HCT116 (cell line): Measurements from ENCODE around the gene ATP2B1. TPM values are rescaled to one million over a fixed set of nuclear protein-coding genes. Genes with fewer than 3 reads are reported as not detected.

Source experiments
- ATAC-seq: fragments of 200-7000 bp; cut with Tn5 transposase; 2 replicates; pipeline ENCODE4 v1.9.1; 2020; ENCODE audit warnings: mild to moderate bottlenecking, moderate library complexity
- BruUV-seq: library from RNA; stranded (reverse); fragments of 400-500 nt; replicated peaks from 2 replicates; lab custom pipeline; 2021; lab: Mats Ljungman, UMichigan
- CTCF ChIA-PET: fragments of 300-600 bp; sonication (Branson Sonifier 250); formaldehyde crosslinking; loops from one replicate; lab custom pipeline; 2021; ENCODE audit warnings: antibody characterized with exemption; lab: Charles Lee
- POLR2A ChIA-PET: fragments of 300-600, 350-600 bp; sonication (Branson Sonifier 250); formaldehyde crosslinking; loops from one replicate; lab custom pipeline; 2021; ENCODE audit warnings: antibody characterized with exemption; lab: Charles Lee
- RAD21 ChIA-PET, 2 experiments: fragments of 300-600 bp; sonication (Branson Sonifier 250); formaldehyde crosslinking; loops; one replicate each; lab custom pipeline; 2023; ENCODE audit warnings: low total read pairs in 2 of 2; ENCODE audit not compliant: uncharacterized antibody in 2 of 2, unreplicated experiment in 2 of 2, low non-redundant PET in 1 of 2; lab: Charles Lee
- DNase-seq: peaks from one replicate; pipeline ENCODE4 v3.0.0-alpha.2; 2010; ENCODE audit warnings: low read depth, low spot score
- H2AFZ ChIP-seq: fragments of 200-600 bp; shearing (Covaris generic), sonication (generic); 2 replicates; pipeline ENCODE4 v1.6.1; 2017; ENCODE audit warnings: low read depth, mixed run types, mixed read lengths, antibody characterized with exemption, low read length; ENCODE audit not compliant: poor library complexity, severe bottlenecking
- H3K27ac ChIP-seq: 2 replicates; pipeline ENCODE4 v1.5.1; 2012; ENCODE audit warnings: low read depth, low read length
- H3K27me3 ChIP-seq: fragments of 200-600 bp; sonication (generic); 2 replicates; pipeline ENCODE4 v1.6.1; 2016; ENCODE audit warnings: mixed run types, low read length, mixed read lengths; ENCODE audit not compliant: insufficient read depth
- H3K36me3 ChIP-seq, 2 experiments: fragments of 200-500 bp in 1 of 2; fragments of 200-600 bp in 1 of 2; sonication (Bioruptor generic) in 1 of 2; sonication (generic) in 1 of 2; 2 replicates each; pipeline versions ENCODE4 v1.5.1 to v1.6.1; 2014 to 2016; ENCODE audit warnings: low read length in 2 of 2, inconsistent platforms in 1 of 2, mixed read lengths in 1 of 2, mixed run types in 1 of 2; ENCODE audit not compliant: insufficient read depth in 2 of 2, control insufficient read depth in 1 of 2
- H3K4me1 ChIP-seq, 2 experiments: fragments of 200-600 bp in 1 of 2; sonication (generic) in 1 of 2; 2 replicates each; pipeline versions ENCODE4 v1.5.1 to v1.6.1; 2012 to 2017; ENCODE audit warnings: low read length in 2 of 2, inconsistent platforms in 1 of 2, mild to moderate bottlenecking in 1 of 2, mixed read lengths in 1 of 2, mixed run types in 1 of 2, moderate library complexity in 1 of 2; ENCODE audit not compliant: insufficient read depth in 2 of 2, control insufficient read depth in 1 of 2
- H3K4me2 ChIP-seq: fragments of 200-600 bp; sonication (generic); 2 replicates; pipeline ENCODE4 v1.6.1; 2017; ENCODE audit warnings: mixed run types, low read length, mixed read lengths
- H3K4me3 ChIP-seq, 2 experiments: fragments of 200-600 bp in 1 of 2; sonication (generic) in 1 of 2; replicated peaks in 1 of 2; 2 replicates each; pipeline ENCODE4 v1.5.1; 2011 to 2016; ENCODE audit warnings: low read length in 2 of 2, control low read depth in 1 of 2, low read depth in 1 of 2, mild to moderate bottlenecking in 1 of 2, mixed read lengths in 1 of 2, mixed run types in 1 of 2
- H3K79me2 ChIP-seq: fragments of 200-600 bp; sonication (generic); 2 replicates; pipeline ENCODE4 v1.6.1; 2017; ENCODE audit warnings: mild to moderate bottlenecking, mixed run types, low read length, moderate library complexity, mixed read lengths; ENCODE audit not compliant: insufficient read depth
- H3K9ac ChIP-seq: fragments of 200-600 bp; sonication (generic); 2 replicates; pipeline ENCODE4 v1.6.1; 2016; ENCODE audit warnings: low read length, mixed read lengths
- H3K9me2 ChIP-seq: fragments of 200-600 bp; sonication (generic), shearing (Covaris generic); 2 replicates; pipeline ENCODE4 v1.6.1; 2017; ENCODE audit warnings: mixed run types, mild to moderate bottlenecking, moderate library complexity; ENCODE audit not compliant: insufficient read depth
- H3K9me3 ChIP-seq, 2 experiments: fragments of 200-500 bp in 1 of 2; fragments of 200-600 bp in 1 of 2; sonication (Bioruptor generic) in 1 of 2; sonication (generic) in 1 of 2; 2 replicates each; pipeline ENCODE4 v1.6.1; 2014 to 2017; ENCODE audit warnings: low read length in 2 of 2, mixed read lengths in 2 of 2, inconsistent platforms in 1 of 2, low read depth in 1 of 2, mild to moderate bottlenecking in 1 of 2, mixed run types in 1 of 2, moderate library complexity in 1 of 2; ENCODE audit not compliant: control insufficient read depth in 1 of 2, insufficient read depth in 1 of 2
- H4K20me1 ChIP-seq: fragments of 200-600 bp; sonication (generic), shearing (Covaris generic); 2 replicates; pipeline ENCODE4 v1.6.1; 2017; ENCODE audit warnings: mixed run types, mild to moderate bottlenecking, moderate library complexity; ENCODE audit not compliant: insufficient read depth
- CBX3 ChIP-seq: IDR thresholded peaks from 2 replicates; pipeline ENCODE4 v1.6.1; 2012; ENCODE audit warnings: low read depth
- CEBPB ChIP-seq: IDR thresholded peaks from 2 replicates; pipeline ENCODE4 v1.6.1; 2012; ENCODE audit warnings: low read depth
- EGR1 ChIP-seq: IDR thresholded peaks from 2 replicates; pipeline ENCODE4 v1.6.1; 2012; ENCODE audit warnings: low read depth
- ELF1 ChIP-seq: IDR thresholded peaks from 2 replicates; pipeline ENCODE4 v1.6.1; 2012; ENCODE audit warnings: low read depth, borderline replicate concordance
- EZH2 ChIP-seq: fragments of 200-600 bp; sonication (generic); IDR thresholded peaks from 2 replicates; pipeline ENCODE4 v1.6.1; 2017; ENCODE audit warnings: antibody characterized with exemption, mixed run types
- EZH2phosphoT487 ChIP-seq: fragments of 200-600 bp; IDR thresholded peaks from 2 replicates; pipeline ENCODE4 v1.6.1; 2018; ENCODE audit warnings: antibody characterized with exemption, borderline replicate concordance
- FOSL1 ChIP-seq: IDR thresholded peaks from 2 replicates; pipeline ENCODE4 v1.6.1; 2012; ENCODE audit warnings: low read depth
- POLR2A ChIP-seq: IDR thresholded peaks from 2 replicates; pipeline ENCODE4 v1.7.0; 2011; ENCODE audit warnings: borderline replicate concordance; ENCODE audit not compliant: insufficient read depth, insufficient read length; ENCODE audit errors: extremely low read depth
- RAD21 ChIP-seq: IDR thresholded peaks from 2 replicates; pipeline ENCODE4 v1.6.1; 2012; ENCODE audit warnings: low read depth, mild to moderate bottlenecking
- REST ChIP-seq: IDR thresholded peaks from 2 replicates; pipeline ENCODE4 v1.6.1; 2012; ENCODE audit warnings: low read depth
- SIN3A ChIP-seq: IDR thresholded peaks from 2 replicates; pipeline ENCODE4 v1.6.1; 2012; ENCODE audit warnings: low read depth
- SRF ChIP-seq: IDR thresholded peaks from 2 replicates; pipeline ENCODE4 v1.6.1; 2012; ENCODE audit warnings: low read depth
- TCF7L2 ChIP-seq: IDR thresholded peaks from 2 replicates; pipeline ENCODE4 v1.7.0; 2011; ENCODE audit warnings: borderline replicate concordance, inconsistent platforms; ENCODE audit not compliant: insufficient read depth, insufficient read length; ENCODE audit errors: extremely low read depth
- ZBTB33 ChIP-seq: IDR thresholded peaks from 2 replicates; pipeline ENCODE4 v1.6.1; 2011; ENCODE audit warnings: mild to moderate bottlenecking, low read length, moderate library complexity; ENCODE audit not compliant: insufficient replicate concordance; ENCODE audit errors: extremely low read depth
- ZFX ChIP-seq: fragments of 450-650 bp; IDR thresholded peaks from 2 replicates; pipeline ENCODE4 v1.6.1; 2017
- ZNF274 ChIP-seq: fragments of 200-500 bp; sonication (Bioruptor generic); IDR thresholded peaks from 2 replicates; pipeline ENCODE4 v1.6.1; 2014; ENCODE audit warnings: mild to moderate bottlenecking, low read depth, low read length, inconsistent platforms
- intact Hi-C: fragments of 100-400 bp; cut with micrococcal nuclease; formaldehyde crosslinking; loops from 2 replicates; pipeline ENCODE4 v1.10.0; 2022
- total RNA-seq: library from RNA; stranded (reverse); gene quantifications from one replicate; pipeline ENCODE4 v1.2.1, GENCODE V29; 2021; ENCODE audit not compliant: unreplicated experiment

ATP2B1 gene
- total RNA-seq, 1 experiment from 2014 or later, result 62.4 TPM

GRCh38 chr12:89663577-89664357 lies 44.9 kb downstream of the ATP2B1 start:
- Histone ChIP-seq H3K9me3 (no peaks in the 10 kb centered on the region), H3K36me3 (no peaks in the 10 kb centered on the region), H2AFZ (no peak overlapping the region), H3K4me1 (peaks cover 0 to 7% of the 10 kb centered on the region in 2 experiments; a peak in 2 of 4 replicates), H4K20me1 (peaks cover 14% of the 10 kb centered on the region; the same call in 1 of the 2 replicates), H3K9ac (no peak overlapping the region), H3K9me2 (no peaks in the 10 kb centered on the region), H3K27me3 (no peaks in the 10 kb centered on the region), H3K79me2 (peaks cover 85% of the 10 kb centered on the region), H3K4me3 (no peak overlapping the region), H3K4me2 (no peak overlapping the region), H3K27ac (no peak overlapping the region)
- no TSS peak for BruUV-seq
- RAD21 ChIA-PET, result no interaction called here
- ATAC-seq (no peak), DNase-seq (no peak)
- intact Hi-C loops, result no loop called here
- POLR2A ChIA-PET, result no interaction called here
- no peak for TF ChIP-seq RAD21
- no peak for TF ChIP-seq ZFX
- no peak for TF ChIP-seq EGR1
- no peak for TF ChIP-seq REST
- TF ChIP-seq EZH2phosphoT487, result no peak
- TF ChIP-seq ELF1, result no peak
- no peak for TF ChIP-seq POLR2A
- no peak for TF ChIP-seq ZNF274
- TF ChIP-seq CEBPB, result no peak
- TF ChIP-seq CBX3, result no peak
- no peak for TF ChIP-seq EZH2
- TF ChIP-seq SRF, result no peak
- TF ChIP-seq FOSL1, result no peak
- no peak for TF ChIP-seq SIN3A
- TF ChIP-seq ZBTB33, result no peak
- no peak for TF ChIP-seq TCF7L2
- CTCF ChIA-PET, result no interaction called here
